Adrenal gland (tissue), 12 donors: ENCODE data around the gene IQCN. TPM values are rescaled to one million over a fixed set of nuclear protein-coding genes. Genes with fewer than 3 reads are reported as not detected.

Experiments
- DNase-seq, 7 donors: peaks; one replicate each; pipeline ENCODE4 v3.0.0-alpha.2; 2019 to 2020
- H3K27ac ChIP-seq, 5 donors: fragments of 200-600 bp; sonication (generic) in 4 of 5; 1 replicate in 3 of 5; 2 replicates in 2 of 5; pipeline versions ENCODE4 v1.5.1 to v1.8.0; 2016 to 2020; ENCODE audit warnings: mild to moderate bottlenecking in 1 of 5
- H3K27me3 ChIP-seq: fragments of 200-600 bp; 2 replicates; pipeline ENCODE4 v1.8.0; 2021
- H3K36me3 ChIP-seq, 2 donors: fragments of 200-600 bp; replicated peaks in 1 of 2; 1 replicate in 1 of 2; 2 replicates in 1 of 2; pipeline versions ENCODE4 v1.5.1 to v1.8.0; 2018 to 2022
- H3K4me1 ChIP-seq, 2 donors: fragments of 200-600 bp; replicated peaks in 1 of 2; 1 replicate in 1 of 2; 2 replicates in 1 of 2; pipeline versions ENCODE4 v1.5.1 to v1.8.0; 2018 to 2021
- H3K4me3 ChIP-seq, 4 donors: fragments of 200-600 bp; sonication (generic) in 3 of 4; one replicate each; pipeline ENCODE4 v1.5.1; 2016 to 2018
- H3K9me3 ChIP-seq, 3 donors: fragments of 200-600 bp; sonication (generic) in 1 of 3; replicated peaks in 1 of 3; 1 replicate in 2 of 3; 2 replicates in 1 of 3; pipeline versions ENCODE4 v1.5.1 to v1.8.0; 2016 to 2021
- POLR2A ChIP-seq, 2 donors: fragments of 450-650 bp; IDR thresholded peaks; one replicate each; pipeline ENCODE4 v1.6.1; 2017; ENCODE audit warnings: antibody characterized with exemption in 2 of 2, mild to moderate bottlenecking in 2 of 2, moderate library complexity in 1 of 2
- WGBS, 4 donors: extraction: QIAGEN DNeasy Blood & Tissue Kit in 2 of 4; methylation state at CpG; one replicate each; pipeline versions ENCODE4 v1.1.5 to v1.1.7; 2013 to 2017; 5-methylcytosine and 5-hydroxymethylcytosine counted together
- intact Hi-C, 2 donors: fragments of 100-400 bp; cut with DNase I; formaldehyde crosslinking; loops; one replicate each; pipeline versions ENCODE4 v1.14.1 to v1.15.0; 2022 to 2023
- polyA plus RNA-seq, 3 donors: library from polyadenylated mRNA; stranded (reverse); fragments of 200-250 nt in 2 of 3; fragments of 350-450 nt in 1 of 3; fragmentation: Illumina TruSeq in 1 of 3; extraction: RNeasy Lipid Tissue Mini Kit (QIAGEN cat#74804) in 1 of 3; gene quantifications; one replicate each; pipeline ENCODE4 v1.2.3, GENCODE V29; 2013 to 2014
- total RNA-seq, 9 donors: library from RNA; depleted of rRNA in 4 of 9; stranded (reverse); fragments of >200 nt in 4 of 9; fragments of 120-200 nt in 1 of 9; fragmentation: NEBNext Ultra II Directional in 1 of 9; extraction: Animal tissue kit (Norgen Biotek cat#: 25700) in 1 of 9; gene quantifications; one replicate each; pipeline versions ENCODE4 v1.1.0 to v1.2.4, GENCODE V29; 2013 to 2023
- TF ChIP-seq, protein P1 (sequence below), 6 experiments: fragments of 450-650 bp in 4 of 6; fragments of 200-600 bp in 2 of 6; sonication (generic) in 1 of 6; IDR thresholded peaks; 1 replicate in 5 of 6; 2 replicates in 1 of 6; pipeline versions ENCODE4 v1.5.1 to v1.8.0; 2016 to 2021; ENCODE audit warnings: antibody characterized with exemption in 6 of 6, mild to moderate bottlenecking in 2 of 6, moderate library complexity in 1 of 6
- donor health status: healthy with polysubstance abuse.
- donor health status: Bipolar disorder and iron deficiency.
- donor health status: DM: yes; HTN: yes; CAD: no.
- donor health status: DM: no; HTN: no; CAD: no.
- donor health status: DM: no; HTN: no; CAD: no.
- donor health status: DM: yes; HTN: yes; CAD: no.

IQCN gene
- total and polyA plus RNA-seq, 12 donors: 0.30 to 45.2 (median 2.8) TPM

DNA sequence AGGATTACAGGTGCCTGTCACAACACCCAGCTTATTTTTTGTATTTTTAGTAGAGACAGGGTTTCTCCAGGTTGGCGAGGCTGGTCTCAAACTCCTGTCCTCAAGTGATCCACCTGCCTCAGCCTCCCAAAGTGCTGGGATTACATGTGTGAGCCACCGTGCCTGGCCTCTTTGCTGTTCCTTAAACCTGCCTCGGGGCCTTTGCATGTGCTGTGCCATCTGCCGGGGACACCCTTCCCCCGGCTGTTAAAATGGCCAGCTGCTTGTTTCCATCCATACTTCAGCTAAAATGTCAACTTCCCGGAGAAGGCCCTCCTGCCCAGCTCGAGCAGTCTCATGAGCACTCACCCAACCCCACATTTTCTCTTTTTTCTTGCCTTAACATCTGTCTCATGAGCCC is 29.0 kb downstream of the IQCN start:
- WGBS, 4 donors: 71 to 76% (median 72%) methylated on average over 7 of the region's 7 CpGs
- Histone ChIP-seq H3K4me1 (no peaks in the 10 kb centered on the region), H3K27ac (no peak overlapping the region), H3K27me3 (no peaks in the 10 kb centered on the region), H3K4me3 (no peak overlapping the region), H3K36me3 (no peaks in the 10 kb centered on the region), H3K9me3 (no peaks in the 10 kb centered on the region)
- no peak for DNase-seq
- intact Hi-C loops: no loop called here
- no peak for TF ChIP-seq POLR2A (IDR thresholded peaks at IDR 0.05)
- TF ChIP-seq, protein P1, sequence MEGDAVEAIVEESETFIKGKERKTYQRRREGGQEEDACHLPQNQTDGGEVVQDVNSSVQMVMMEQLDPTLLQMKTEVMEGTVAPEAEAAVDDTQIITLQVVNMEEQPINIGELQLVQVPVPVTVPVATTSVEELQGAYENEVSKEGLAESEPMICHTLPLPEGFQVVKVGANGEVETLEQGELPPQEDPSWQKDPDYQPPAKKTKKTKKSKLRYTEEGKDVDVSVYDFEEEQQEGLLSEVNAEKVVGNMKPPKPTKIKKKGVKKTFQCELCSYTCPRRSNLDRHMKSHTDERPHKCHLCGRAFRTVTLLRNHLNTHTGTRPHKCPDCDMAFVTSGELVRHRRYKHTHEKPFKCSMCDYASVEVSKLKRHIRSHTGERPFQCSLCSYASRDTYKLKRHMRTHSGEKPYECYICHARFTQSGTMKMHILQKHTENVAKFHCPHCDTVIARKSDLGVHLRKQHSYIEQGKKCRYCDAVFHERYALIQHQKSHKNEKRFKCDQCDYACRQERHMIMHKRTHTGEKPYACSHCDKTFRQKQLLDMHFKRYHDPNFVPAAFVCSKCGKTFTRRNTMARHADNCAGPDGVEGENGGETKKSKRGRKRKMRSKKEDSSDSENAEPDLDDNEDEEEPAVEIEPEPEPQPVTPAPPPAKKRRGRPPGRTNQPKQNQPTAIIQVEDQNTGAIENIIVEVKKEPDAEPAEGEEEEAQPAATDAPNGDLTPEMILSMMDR (IDR thresholded peaks at IDR 0.05): no peak

DNA sequence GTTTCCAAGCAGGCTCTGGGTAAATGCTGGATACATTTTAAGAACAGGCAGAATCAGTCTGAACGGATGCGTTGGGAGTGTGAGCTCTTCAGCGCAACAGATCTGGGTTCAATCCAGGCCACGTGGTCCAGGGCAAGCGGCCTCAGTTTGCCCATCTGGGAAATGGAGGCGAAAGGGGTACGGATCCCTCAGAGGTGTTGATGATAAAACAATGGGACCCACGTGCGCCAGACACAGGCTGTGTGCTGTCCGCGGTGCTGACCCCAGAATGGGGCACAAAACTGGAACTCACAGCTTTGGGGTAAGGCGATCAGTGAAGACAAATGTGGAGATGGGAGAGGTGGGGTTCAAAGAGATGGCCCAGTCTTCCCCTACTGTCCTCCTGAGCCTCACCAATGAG is 34.9 kb downstream of the IQCN start:
- no peak for DNase-seq
- no peaks in the 10 kb centered on the region for H3K9me3 ChIP-seq
- no peaks in the 10 kb centered on the region for H3K4me1 ChIP-seq
- no peaks in the 10 kb centered on the region for H3K36me3 ChIP-seq
- H3K4me3 ChIP-seq: no peak overlapping the region
- TF ChIP-seq, protein P1 (IDR thresholded peaks at IDR 0.05): no peak
- TF ChIP-seq POLR2A (IDR thresholded peaks at IDR 0.05): no peak
- no peak overlapping the region for H3K27ac ChIP-seq
- WGBS, 4 donors: 24 to 32% (median 30%) methylated on average over 12 of the region's 12 CpGs
- peaks cover 10% of the 10 kb centered on the region for H3K27me3 ChIP-seq
- intact Hi-C loops: no loop called here

DNA sequence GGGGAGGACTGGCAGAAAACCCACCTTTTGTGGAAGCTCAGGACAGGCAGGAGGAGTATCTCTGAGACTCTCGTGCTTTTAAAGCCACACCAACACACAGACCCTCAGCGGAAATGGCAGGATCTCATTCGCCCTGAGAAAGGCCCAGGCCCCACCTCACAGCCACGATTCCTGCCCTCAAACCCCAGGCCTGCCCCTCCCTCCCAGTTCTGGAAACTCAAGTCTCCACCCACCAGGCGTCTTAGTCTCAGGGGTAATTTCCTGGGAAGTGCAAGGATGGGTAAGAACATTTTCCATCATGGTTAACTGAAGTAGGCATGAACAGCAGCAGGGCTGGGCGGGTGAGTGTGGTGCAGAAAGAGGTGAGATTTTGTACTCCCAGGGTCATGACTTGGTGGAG is 40.1 kb downstream of the IQCN start:
- no peak overlapping the region for H3K4me3 ChIP-seq
- DNase-seq: no peak
- intact Hi-C loops: no loop called here
- H3K9me3 ChIP-seq: no peaks in the 10 kb centered on the region
- H3K27ac ChIP-seq: no peak overlapping the region
- TF ChIP-seq, protein P1 (IDR thresholded peaks at IDR 0.05): no peak
- TF ChIP-seq POLR2A (IDR thresholded peaks at IDR 0.05): no peak
- H3K27me3 ChIP-seq: peaks cover 17% of the 10 kb centered on the region
- 30 to 44% (median 37%) methylated on average over 6 of the region's 6 CpGs for WGBS, 4 donors
- no peaks in the 10 kb centered on the region for H3K36me3 ChIP-seq
- H3K4me1 ChIP-seq: no peaks in the 10 kb centered on the region

- Histone ChIP-seq H3K27ac (no peak overlapping the region), H3K9me3 (no peaks in the 10 kb centered on the region), H3K4me1 (no peaks in the 10 kb centered on the region), H3K27me3 (peaks cover 17% of the 10 kb centered on the region), H3K4me3 (no peak overlapping the region), H3K36me3 (no peaks in the 10 kb centered on the region)
- TF ChIP-seq POLR2A (IDR thresholded peaks at IDR 0.05): no peak
- TF ChIP-seq, protein P1 (IDR thresholded peaks at IDR 0.05): no peak
- intact Hi-C loops: no loop called here
- 15 to 19% (median 18%) methylated on average over 23 to 37 of the region's 37 CpGs for WGBS, 4 donors
- DNase-seq: peak in 5 of 7 donors; percentile 50 to 71 (median 60)
Measured at GRCh38 chr19:18233224-18233825, 40.9 kb downstream of the IQCN start.
